Lower leg skin (tissue), 4 donors: ENCODE data around the gene GREM1. TPM values are rescaled to one million over a fixed set of nuclear protein-coding genes. Genes with fewer than 3 reads are reported as not detected.

Experiments used
- DNase-seq, 2 donors: peaks; one replicate each; pipeline ENCODE4 v3.0.0-alpha.2; 2019; ENCODE audit warnings: low spot score in 2 of 2
- H3K4me3 ChIP-seq: fragments of 200-600 bp; sonication (generic); 2 replicates; pipeline ENCODE4 v1.5.1; 2017; ENCODE audit warnings: mild to moderate bottlenecking, low read depth; ENCODE audit not compliant: poor library complexity, severe bottlenecking
- CTCF ChIP-seq, 3 donors: fragments of 450-650 bp; IDR thresholded peaks; one replicate each; pipeline ENCODE4 v1.5.1; 2016; ENCODE audit warnings: antibody characterized with exemption in 3 of 3, mild to moderate bottlenecking in 3 of 3, moderate library complexity in 2 of 3
- POLR2A ChIP-seq, 2 donors: fragments of 450-650 bp; IDR thresholded peaks; one replicate each; pipeline ENCODE4 v1.6.1; 2016 to 2017; ENCODE audit warnings: antibody characterized with exemption in 2 of 2, mild to moderate bottlenecking in 1 of 2, moderate library complexity in 1 of 2
- WGBS, 2 donors: methylation state at CpG; one replicate each; pipeline ENCODE4 v1.1.5; 2018; 5-methylcytosine and 5-hydroxymethylcytosine counted together
- intact Hi-C: fragments of 100-400 bp; cut with DNase I; formaldehyde crosslinking; loops from one replicate; pipeline ENCODE4 v1.15.0; 2023; ENCODE audit warnings: low total_unique reads
- total RNA-seq, 4 donors: library from RNA; depleted of rRNA; stranded (reverse); fragments of >200 nt; gene quantifications; one replicate each; pipeline ENCODE4 v1.1.0, GENCODE V29; 2016

Gene GREM1
- total RNA-seq, 4 donors from 2014 or later: 1.2 to 5.5 (median 2.4) TPM

GRCh38 chr15:32674681-32675080 is 43.1 kb upstream of the GREM1 start:
- DNase-seq: no peak
- intact Hi-C loops: no loop called here
- no peak overlapping the region for H3K4me3 ChIP-seq
- no peak for TF ChIP-seq CTCF (IDR thresholded peaks at IDR 0.05)
- TF ChIP-seq POLR2A (IDR thresholded peaks at IDR 0.05): no peak
- 80 to 84% methylated on average over 2 of the region's 2 CpGs for WGBS, 2 donors

GRCh38 chr15:32675466-32675865 is 42.3 kb upstream of the GREM1 start:
- WGBS, 2 donors: 48% methylated on average over 6 of the region's 6 CpGs
- no peak overlapping the region for H3K4me3 ChIP-seq
- intact Hi-C loops: no loop called here
- TF ChIP-seq CTCF (IDR thresholded peaks at IDR 0.05): no peak
- TF ChIP-seq POLR2A (IDR thresholded peaks at IDR 0.05): no peak
- no peak for DNase-seq

DNA sequence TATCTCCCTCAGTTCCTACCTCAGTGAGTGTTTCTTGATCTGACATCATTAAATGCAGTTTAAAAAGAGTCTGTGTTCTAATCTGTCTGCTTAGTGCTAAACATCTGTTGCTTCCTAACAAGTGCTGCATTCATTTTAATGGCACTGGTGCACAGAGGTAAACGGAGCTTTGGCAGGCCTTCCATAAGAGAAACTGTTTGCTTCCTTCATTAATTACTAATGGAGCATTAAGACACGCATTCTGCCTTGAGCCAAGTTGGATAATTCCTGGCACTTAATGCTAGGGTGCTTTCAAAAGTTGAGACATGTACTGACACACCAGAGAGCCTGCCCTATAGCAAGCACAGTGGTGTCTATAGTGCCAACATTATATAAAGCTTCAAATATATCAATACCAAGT is 41.6 kb upstream of the GREM1 start:
- WGBS, 2 donors: 39 to 43% methylated on average over 2 of the region's 2 CpGs
- no peak overlapping the region for H3K4me3 ChIP-seq
- TF ChIP-seq POLR2A (IDR thresholded peaks at IDR 0.05) (no peak), CTCF (IDR thresholded peaks at IDR 0.05) (no peak)
- no peak for DNase-seq
- intact Hi-C loops: no loop called here

- peak in 1 of 2 donors; percentile 27 for DNase-seq
- intact Hi-C loops: no loop called here
- no peak overlapping the region for H3K4me3 ChIP-seq
- WGBS, 2 donors: 67 to 72% methylated on average over 5 of the region's 5 CpGs
- no peak for TF ChIP-seq CTCF (IDR thresholded peaks at IDR 0.05)
- TF ChIP-seq POLR2A (IDR thresholded peaks at IDR 0.05): no peak
These were observed 40.5 kb upstream of the GREM1 start for GRCh38 chr15:32677238-32677750.

DNA sequence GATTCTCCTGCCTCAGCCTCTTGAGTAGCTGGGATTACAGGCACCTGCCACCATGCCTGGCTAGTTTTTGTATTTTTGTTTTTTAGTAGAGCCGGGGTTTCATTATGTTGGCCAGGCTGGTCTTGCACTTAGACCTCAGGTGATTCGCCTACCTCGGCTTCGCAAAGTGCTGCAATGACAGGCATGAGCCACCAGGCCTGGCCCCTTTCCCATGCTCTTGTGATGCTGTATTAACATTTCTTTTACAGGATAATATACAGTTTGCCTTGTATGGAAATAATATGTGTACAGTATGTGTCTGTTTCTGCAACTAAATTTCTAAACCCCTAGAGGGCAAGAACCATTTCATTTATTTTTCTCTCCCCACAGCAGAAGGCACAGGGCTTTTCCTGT is 38.5 kb upstream of the GREM1 start:
- H3K4me3 ChIP-seq: no peak overlapping the region
- intact Hi-C loops: no loop called here
- no peak for DNase-seq
- WGBS, 2 donors: 72 to 74% methylated on average over 4 of the region's 4 CpGs
- TF ChIP-seq CTCF (IDR thresholded peaks at IDR 0.05): no peak
- no peak for TF ChIP-seq POLR2A (IDR thresholded peaks at IDR 0.05)

DNA sequence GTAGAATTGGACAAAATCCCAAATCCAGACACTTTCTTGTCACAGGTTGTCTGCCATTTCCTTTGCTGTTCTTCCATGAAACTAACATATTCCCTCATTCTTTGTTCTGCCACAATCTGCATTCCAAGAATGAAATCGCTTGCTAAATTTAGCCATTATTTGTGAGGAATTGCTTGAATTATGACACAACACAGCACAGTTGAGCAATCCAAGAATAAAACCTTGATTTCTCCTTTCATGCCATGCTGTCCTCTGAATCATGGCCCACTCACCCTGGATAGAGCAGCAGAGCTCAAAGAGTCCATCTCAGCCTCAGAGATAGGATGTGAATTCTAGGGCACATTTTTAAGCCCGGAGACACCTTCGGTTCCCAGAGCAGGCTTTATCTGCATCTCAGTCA is 35.2 kb upstream of the GREM1 start:
- no peak for TF ChIP-seq CTCF (IDR thresholded peaks at IDR 0.05)
- TF ChIP-seq POLR2A (IDR thresholded peaks at IDR 0.05): no peak
- 80 to 87% methylated on average over 3 of the region's 3 CpGs for WGBS, 2 donors
- H3K4me3 ChIP-seq: no peak overlapping the region
- DNase-seq: no peak
- intact Hi-C loops: no loop called here
